Measurements from ENCODE around the gene TNFAIP8. TPM values are rescaled to one million over a fixed set of nuclear protein-coding genes. Genes with fewer than 3 reads are reported as not detected.

TNFAIP8 gene
- total RNA-seq, 1 donor from 2014 or later, result 3.2 TPM

DNA sequence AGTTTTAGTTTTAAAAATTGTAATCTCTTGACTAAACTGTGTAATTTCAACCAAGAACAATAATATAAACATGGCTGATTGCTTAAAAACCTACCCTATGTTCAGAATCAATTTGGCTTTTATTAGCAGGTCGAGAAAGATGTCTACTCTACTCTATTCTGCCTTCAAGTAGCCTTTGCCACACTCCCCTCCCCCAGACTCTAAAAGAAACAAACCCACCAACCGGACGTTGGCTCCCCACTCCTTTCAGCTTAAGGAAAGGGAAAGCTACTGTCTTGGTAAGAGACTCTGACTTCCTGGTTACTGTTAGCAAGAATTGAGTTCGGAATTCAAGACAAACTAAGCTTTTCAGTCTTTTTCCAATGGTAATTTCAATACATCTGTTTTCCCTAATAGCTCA, 46.7 kb downstream of the TNFAIP8 start:
- H3K36me3 ChIP-seq, result no peaks in the 10 kb centered on the region
- peaks cover 18% of the 10 kb centered on the region for H3K27me3 ChIP-seq (ENCODE audit: low read depth)
- no peaks in the 10 kb centered on the region for H3K9me3 ChIP-seq (replicated peaks)
- H3K27ac ChIP-seq (replicated peaks), result no peak overlapping the region
- DNase-seq, result no peak
- no peak overlapping the region for H3K4me3 ChIP-seq
- TF ChIP-seq, protein P1, sequence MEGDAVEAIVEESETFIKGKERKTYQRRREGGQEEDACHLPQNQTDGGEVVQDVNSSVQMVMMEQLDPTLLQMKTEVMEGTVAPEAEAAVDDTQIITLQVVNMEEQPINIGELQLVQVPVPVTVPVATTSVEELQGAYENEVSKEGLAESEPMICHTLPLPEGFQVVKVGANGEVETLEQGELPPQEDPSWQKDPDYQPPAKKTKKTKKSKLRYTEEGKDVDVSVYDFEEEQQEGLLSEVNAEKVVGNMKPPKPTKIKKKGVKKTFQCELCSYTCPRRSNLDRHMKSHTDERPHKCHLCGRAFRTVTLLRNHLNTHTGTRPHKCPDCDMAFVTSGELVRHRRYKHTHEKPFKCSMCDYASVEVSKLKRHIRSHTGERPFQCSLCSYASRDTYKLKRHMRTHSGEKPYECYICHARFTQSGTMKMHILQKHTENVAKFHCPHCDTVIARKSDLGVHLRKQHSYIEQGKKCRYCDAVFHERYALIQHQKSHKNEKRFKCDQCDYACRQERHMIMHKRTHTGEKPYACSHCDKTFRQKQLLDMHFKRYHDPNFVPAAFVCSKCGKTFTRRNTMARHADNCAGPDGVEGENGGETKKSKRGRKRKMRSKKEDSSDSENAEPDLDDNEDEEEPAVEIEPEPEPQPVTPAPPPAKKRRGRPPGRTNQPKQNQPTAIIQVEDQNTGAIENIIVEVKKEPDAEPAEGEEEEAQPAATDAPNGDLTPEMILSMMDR (IDR thresholded peaks at IDR 0.05; ENCODE audit: borderline replicate concordance), result no peak
- intact Hi-C loops (cut with micrococcal nuclease), result no loop called here
- H3K4me1 ChIP-seq, result peaks cover 12% of the 10 kb centered on the region

DNA sequence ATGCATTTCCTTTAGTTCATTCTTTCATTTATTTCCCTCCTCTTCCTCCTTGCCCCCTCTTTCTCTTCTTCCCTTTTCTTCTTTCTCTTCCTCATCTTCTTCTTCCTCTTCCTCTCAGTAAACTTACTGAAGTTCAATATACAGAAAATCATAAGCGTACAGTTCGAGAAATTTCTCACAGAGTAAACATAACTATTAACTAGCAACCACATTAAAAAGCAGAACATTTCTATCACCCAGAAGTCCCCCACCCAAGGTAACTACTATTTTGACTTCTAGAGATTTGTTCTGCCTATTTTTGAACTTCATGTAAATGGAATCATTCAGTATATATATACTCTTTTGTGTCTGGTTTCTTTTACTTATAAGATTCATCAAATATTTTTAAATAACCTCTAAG, 48.2 kb downstream of the TNFAIP8 start:
- intact Hi-C loops (cut with micrococcal nuclease), result no loop called here
- TF ChIP-seq, protein P1 (IDR thresholded peaks at IDR 0.05; ENCODE audit: borderline replicate concordance), result no peak
- Histone ChIP-seq H3K27me3 (ENCODE audit: low read depth) (peaks cover 27% of the 10 kb centered on the region), H3K36me3 (no peaks in the 10 kb centered on the region), H3K4me1 (peaks cover under 1% of the 10 kb centered on the region), H3K9me3 (replicated peaks) (no peaks in the 10 kb centered on the region), H3K4me3 (no peak overlapping the region), H3K27ac (replicated peaks) (no peak overlapping the region)
- DNase-seq, result no peak

DNA sequence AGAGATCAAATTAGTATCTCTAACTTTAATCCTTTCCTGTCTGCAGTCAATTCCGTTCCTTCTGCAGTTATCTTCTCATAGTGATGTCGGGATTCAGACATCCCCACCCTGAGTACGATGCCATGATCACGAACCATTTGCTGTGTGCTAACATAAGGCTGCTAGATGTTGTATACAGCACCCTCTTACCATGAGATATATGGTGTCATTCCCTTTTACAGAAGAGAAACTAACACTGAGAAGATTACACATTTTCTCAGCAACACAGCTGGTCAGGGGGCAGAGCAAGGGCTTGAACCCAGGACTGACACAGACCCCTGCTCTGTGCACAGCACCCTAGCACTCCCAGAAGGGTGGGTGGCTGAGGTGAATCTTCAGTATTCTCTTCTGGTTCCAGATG, 49.6 kb downstream of the TNFAIP8 start:
- TF ChIP-seq, protein P1 (IDR thresholded peaks at IDR 0.05; ENCODE audit: borderline replicate concordance), result no peak
- intact Hi-C loops (cut with micrococcal nuclease), result no loop called here

DNA sequence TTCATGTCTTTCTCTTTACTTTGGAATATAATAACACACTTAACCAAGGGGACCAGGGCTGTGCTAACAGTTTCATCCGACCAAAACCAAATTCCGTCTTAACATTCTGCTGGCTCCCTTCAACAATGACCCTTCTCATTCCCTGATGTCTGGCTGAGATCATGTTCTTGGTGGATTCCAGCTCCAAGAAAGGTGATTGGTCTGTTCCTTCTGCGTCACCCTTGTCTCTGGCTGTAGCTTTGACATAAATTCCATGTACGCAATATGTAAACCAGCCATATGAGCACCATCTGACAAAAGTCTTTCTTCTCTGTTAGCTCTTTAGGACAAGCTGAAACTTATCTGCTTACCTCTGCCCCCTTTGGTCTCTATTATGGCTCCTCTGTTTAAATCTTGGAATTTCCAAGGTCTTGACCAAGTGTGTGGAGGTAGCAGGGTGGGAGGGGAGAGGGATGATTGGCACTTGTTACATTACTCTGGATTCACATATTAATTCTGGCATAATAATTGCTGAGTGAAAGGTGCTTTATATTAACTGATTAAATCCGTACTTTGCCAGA, 50.8 kb downstream of the TNFAIP8 start:
- Histone ChIP-seq H3K4me3 (no peak overlapping the region), H3K27ac (replicated peaks) (no peak overlapping the region), H3K4me1 (peaks cover 6% of the 10 kb centered on the region), H3K9me3 (replicated peaks) (no peaks in the 10 kb centered on the region), H3K36me3 (no peaks in the 10 kb centered on the region), H3K27me3 (ENCODE audit: low read depth) (peaks cover 27% of the 10 kb centered on the region)
- DNase-seq, result no peak
- intact Hi-C loops (cut with micrococcal nuclease), result no loop called here
- TF ChIP-seq, protein P1 (IDR thresholded peaks at IDR 0.05; ENCODE audit: borderline replicate concordance), result no peak

More for the DNA sequence above, 49.6 kb downstream of the TNFAIP8 start:
- Histone ChIP-seq H3K4me3 (no peak overlapping the region), H3K9me3 (replicated peaks) (no peaks in the 10 kb centered on the region), H3K36me3 (no peaks in the 10 kb centered on the region), H3K27ac (replicated peaks) (no peak overlapping the region), H3K4me1 (no peaks in the 10 kb centered on the region), H3K27me3 (ENCODE audit: low read depth) (peaks cover 27% of the 10 kb centered on the region)
- no peak for DNase-seq

DNA sequence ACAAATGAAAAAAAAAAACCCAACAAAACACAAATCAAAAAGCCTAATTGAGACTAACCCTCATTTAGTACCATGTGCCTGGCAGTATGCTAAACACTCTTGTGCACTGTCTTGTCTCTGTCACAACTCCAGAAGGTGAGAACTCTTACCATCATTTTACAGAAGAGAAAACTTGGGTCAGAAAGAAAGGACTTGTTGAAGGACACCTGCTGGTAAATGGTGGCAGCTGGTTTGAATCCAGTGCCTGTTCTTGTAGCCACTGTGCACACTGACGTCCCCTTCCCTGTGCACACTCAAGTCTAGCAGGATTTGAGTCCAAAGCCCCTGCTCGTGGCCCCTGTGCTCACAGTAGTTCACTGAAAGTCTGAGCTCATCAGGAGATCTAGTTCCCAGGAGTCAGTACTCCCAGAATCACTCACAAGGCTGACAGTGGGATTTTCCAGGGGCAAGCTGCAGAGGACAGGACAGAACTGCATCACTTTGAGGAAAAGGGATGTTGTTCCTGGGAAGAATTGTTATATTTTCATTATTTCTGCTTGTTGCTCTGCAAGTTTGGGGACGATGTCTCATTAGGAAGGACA, 53.5 kb downstream of the TNFAIP8 start:
- DNase-seq, result no peak
- H3K27ac ChIP-seq (replicated peaks), result no peak overlapping the region
- no peak overlapping the region for H3K4me3 ChIP-seq
- TF ChIP-seq, protein P1 (IDR thresholded peaks at IDR 0.05; ENCODE audit: borderline replicate concordance), result no peak
- H3K9me3 ChIP-seq (replicated peaks), result no peaks in the 10 kb centered on the region
- H3K36me3 ChIP-seq, result no peaks in the 10 kb centered on the region
- intact Hi-C loops (cut with micrococcal nuclease), result no loop called here
- H3K4me1 ChIP-seq, result peaks cover 9% of the 10 kb centered on the region
- H3K27me3 ChIP-seq (ENCODE audit: low read depth), result peaks cover 27% of the 10 kb centered on the region

Data from left ventricle myocardium inferior (tissue), 1 donor.